ENCODE data around the gene ZNF398. TPM values are rescaled to one million over a fixed set of nuclear protein-coding genes. Genes with fewer than 3 reads are reported as not detected.

The ZNF398 gene
- total and polyA plus RNA-seq, 2 of the 13 experiments (the other 11 are each of a cell fraction or from before 2014, with no cell fraction given): 3.0 to 8.9 TPM

GRCh38 chr7:149195180-149196150, 48.2 kb downstream of the ZNF398 start, which contains the start of gene ZNF282 (continued):
- no peak for TF ChIP-seq ZMAT5 (CRISPR knock-in tag; IDR thresholded peaks at IDR 0.05; ENCODE audit: borderline replicate concordance, low read depth)
- TF ChIP-seq SNAI1 (CRISPR knock-in tag; IDR thresholded peaks at IDR 0.05; ENCODE audit: borderline replicate concordance): peak; percentile 20; the same call in 1 of the 2 replicates
- peak; percentile 52; the same call in 1 of the 2 replicates for TF ChIP-seq NR2C2 (CRISPR knock-in tag; IDR thresholded peaks at IDR 0.05; ENCODE audit: borderline replicate concordance)
- peak; percentile 82 for TF ChIP-seq E2F1 (CRISPR knock-in tag; IDR thresholded peaks at IDR 0.05)
- TF ChIP-seq TFDP1 (CRISPR knock-in tag; IDR thresholded peaks at IDR 0.05; ENCODE audit: borderline replicate concordance): peak; percentile 47; the same call in 1 of the 2 replicates

GRCh38 chr7:149196151-149196704, 49.0 kb downstream of the ZNF398 start:
- Histone ChIP-seq H3K27ac (ENCODE audit: extremely low read length, insufficient read depth, low read length) (peak overlapping the region; percentile 73), H2AFZ (ENCODE audit: low read length) (no peak overlapping the region), H3K9ac (ENCODE audit: insufficient read depth, low read depth, low read length) (peak overlapping the region; percentile 93), H3K36me3 (replicated peaks in 1 of 2; ENCODE audit: control insufficient read depth in 1 of 2, insufficient read depth in 2 of 2, low read length in 2 of 2) (peaks cover 18 to 29% of the 10 kb centered on the region in 2 experiments), H3K79me2 (ENCODE audit: insufficient read depth, low read length) (peaks cover 35% of the 10 kb centered on the region), H3K4me1 (ENCODE audit: insufficient read depth, low read length) (peaks cover 23% of the 10 kb centered on the region), H4K20me1 (ENCODE audit: insufficient read depth, low read length) (no peaks in the 10 kb centered on the region), H3K9me3 (ENCODE audit: low read length) (no peaks in the 10 kb centered on the region), H3K4me3 (replicated peaks in 1 of 3; ENCODE audit: insufficient read depth in 1 of 3, low read depth in 2 of 3, low read length in 3 of 3) (peak overlapping the region; percentile 79 to 92 (median 90)), H3K27me3 (ENCODE audit: control insufficient read depth in 1 of 2, insufficient read depth in 2 of 2, low read length in 2 of 2) (no peaks in the 10 kb centered on the region), H3K4me2 (ENCODE audit: low read depth, low read length) (peak overlapping the region; percentile 95)
- in situ Hi-C loops (cut with HindIII; ENCODE audit: extremely low pct_ligation_motif_present, low pct_unique_long_range_greater_than_20kb) (no loop called here), intact Hi-C loops (cut with micrococcal nuclease; ENCODE audit: unreplicated experiment) (loop anchor here (5.0 kb wide), 1 partner anchor 41 kb away; the partner anchor contains the start of gene ZNF212)
- WGBS (ENCODE audit: low lambda C conversion rate): 0% methylated on average over 13 of the region's 17 CpGs
- FAIRE-seq (no peak), ATAC-seq (peak; percentile 35), DNase-seq (ENCODE audit: low spot score) (no peak)
- CTCF ChIA-PET (ENCODE audit: low intra/inter-chr PET ratio, low total read pairs): no interaction called here
- POLR2A ChIA-PET: interaction anchor here (1.3 to 1.7 kb wide), 2 partner anchors 49 to 65 kb away, joined by 6 to 9 read pairs; partner anchors contain the start of genes ZNF398 and ZNF783
- BruUV-seq (replicated peaks): TSS peak; percentile 82
- TF ChIP-seq TRIM22 (IDR thresholded peaks at IDR 0.05) (no peak), ZNF205 (CRISPR knock-in tag; IDR thresholded peaks at IDR 0.05) (no peak), KLF13 (CRISPR knock-in tag; IDR thresholded peaks at IDR 0.05) (no peak), RXRB (CRISPR knock-in tag; IDR thresholded peaks at IDR 0.05; ENCODE audit: borderline replicate concordance) (no peak), ZNF691 (CRISPR knock-in tag; IDR thresholded peaks at IDR 0.05; ENCODE audit: borderline replicate concordance, low read depth) (no peak; the same call in 1 of the 2 replicates), ZBTB20 (CRISPR knock-in tag; IDR thresholded peaks at IDR 0.05; ENCODE audit: borderline replicate concordance, low read depth) (no peak), ZNF790 (CRISPR knock-in tag; IDR thresholded peaks at IDR 0.05; ENCODE audit: borderline replicate concordance) (0 out of 2 replicates have a peak, but pooled peaks have one; percentile 3), CHCHD3 (CRISPR knock-in tag; IDR thresholded peaks at IDR 0.05) (no peak), HIVEP1 (CRISPR knock-in tag; IDR thresholded peaks at IDR 0.05) (no peak), ZFX (CRISPR knock-in tag; IDR thresholded peaks at IDR 0.05; ENCODE audit: low read depth) (peak; percentile 31; the same call in 1 of the 2 replicates)
